Gastrocnemius medialis (tissue), 4 donors: ENCODE results near the gene NYAP1. TPM values are rescaled to one million over a fixed set of nuclear protein-coding genes. Genes with fewer than 3 reads are reported as not detected.
"Not testable (repeated sequence)": the region's sequence is repeated elsewhere in the genome, so short reads cannot be mapped to it uniquely, and the experiment has no call there.

Experiments used
- ATAC-seq, 2 donors: fragments of 150-250 bp; one replicate each; pipeline ENCODE4 v1.9.1; 2016
- DNase-seq, 2 donors: peaks; one replicate each; pipeline ENCODE4 v3.0.0-alpha.2; 2019
- H3K27ac ChIP-seq, 4 donors: fragments of 200-600 bp; sonication (generic); 1 replicate in 1 of 4; 2 replicates in 3 of 4; pipeline ENCODE4 v1.5.1; 2016 to 2018; ENCODE audit warnings: mild to moderate bottlenecking in 2 of 4, moderate library complexity in 1 of 4
- H3K27me3 ChIP-seq, 3 donors: fragments of 200-600 bp; sonication (generic) in 2 of 3; 1 replicate in 1 of 3; 2 replicates in 2 of 3; pipeline versions ENCODE4 v1.5.1 to v1.6.0; 2016 to 2019; ENCODE audit warnings: mild to moderate bottlenecking in 1 of 3, moderate library complexity in 1 of 3
- H3K36me3 ChIP-seq, 2 donors: fragments of 200-600 bp; sonication (generic) in 1 of 2; one replicate each; pipeline ENCODE4 v1.5.1; 2017 to 2018
- H3K4me1 ChIP-seq, 2 donors: fragments of 200-600 bp; sonication (generic) in 1 of 2; one replicate each; pipeline ENCODE4 v1.5.1; 2016 to 2017; ENCODE audit warnings: mild to moderate bottlenecking in 2 of 2
- H3K4me3 ChIP-seq, 4 donors: fragments of 200-600 bp; sonication (generic) in 3 of 4; 1 replicate in 1 of 4; 2 replicates in 3 of 4; pipeline ENCODE4 v1.5.1; 2016 to 2019; ENCODE audit warnings: mild to moderate bottlenecking in 2 of 4
- H3K9me3 ChIP-seq, 3 donors: fragments of 200-600 bp; sonication (generic) in 2 of 3; 1 replicate in 1 of 3; 2 replicates in 2 of 3; pipeline ENCODE4 v1.5.1; 2016 to 2019
- CTCF ChIP-seq, 5 experiments: fragments of 450-650 bp in 3 of 5; fragments of 200-600 bp in 2 of 5; sonication (generic) in 2 of 5; IDR thresholded peaks in 4 of 5; conservative IDR thresholded peaks in 1 of 5; 1 replicate in 4 of 5; 2 replicates in 1 of 5; pipeline ENCODE4 v1.5.1; 2016 to 2019; ENCODE audit warnings: antibody characterized with exemption in 5 of 5, mild to moderate bottlenecking in 3 of 5, moderate library complexity in 3 of 5
- POLR2A ChIP-seq, 2 donors: fragments of 450-650 bp; IDR thresholded peaks; one replicate each; pipeline ENCODE4 v1.6.1; 2017; ENCODE audit warnings: antibody characterized with exemption in 2 of 2, mild to moderate bottlenecking in 2 of 2, moderate library complexity in 2 of 2
- in situ Hi-C, 4 donors: fragments of 200-750 bp; cut with MboI; loops; one replicate each; pipeline versions ENCODE4 v1.15.0 to v1.8.0; 2017; ENCODE audit warnings: low sequenced_read_pairs in 4 of 4
- intact Hi-C: fragments of 100-400 bp; cut with DNase I; formaldehyde crosslinking; loops from one replicate; pipeline ENCODE4 v1.15.1; 2023; ENCODE audit warnings: low total_unique reads
- total RNA-seq, 4 donors: library from RNA; depleted of rRNA; stranded (reverse); fragments of >200 nt; gene quantifications; one replicate each; pipeline versions ENCODE4 v1.1.0 to v1.2.3, GENCODE V29; 2016

The NYAP1 gene
- total RNA-seq, 4 donors from 2014 or later = 0.29 TPM; not detected in 3

GRCh38 chr7:100539436-100540006 lies 55.8 kb downstream of the NYAP1 start:
- H3K9me3 ChIP-seq = no peaks in the 10 kb centered on the region
- peak overlapping the region; percentile 60 to 85 (median 80) for H3K27ac ChIP-seq
- peaks cover 12 to 26% of the 10 kb centered on the region in 2 donors for H3K4me1 ChIP-seq
- intact Hi-C loops (loop anchor here (2.0 kb wide), 2 partner anchors 61 to 111 kb away; partner anchors contain the start of genes MEPCE, TSC22D4 and ZCWPW1), in situ Hi-C loops (loop anchor here in 1 of 4 donors (5.0 kb wide), 1 partner anchor 62 kb away; the partner anchor contains the start of gene TSC22D4)
- H3K27me3 ChIP-seq = no peaks in the 10 kb centered on the region
- DNase-seq (no peak), ATAC-seq (no peak)
- no peaks in the 10 kb centered on the region for H3K36me3 ChIP-seq
- peak overlapping the region; percentile 74 to 97 (median 82) for H3K4me3 ChIP-seq
- TF ChIP-seq POLR2A (IDR thresholded peaks at IDR 0.05) = no peak
- TF ChIP-seq CTCF (IDR thresholded peaks at IDR 0.05 in 4 of 5, conservative IDR thresholded peaks at IDR 0.05 in 1 of 5) = no peak

GRCh38 chr7:100540073-100540723 lies 56.5 kb downstream of the NYAP1 start:
- intact Hi-C loops (no loop called here), in situ Hi-C loops (loop anchor here in 1 of 4 donors (5.0 kb wide), 1 partner anchor 63 kb away; the partner anchor contains the start of gene TSC22D4)
- H3K4me3 ChIP-seq = peak overlapping the region; percentile 74 to 97 (median 82)
- no peak for ATAC-seq
- DNase-seq = no peak
- H3K27ac ChIP-seq = no peak overlapping the region
- H3K4me1 ChIP-seq = peaks cover 18 to 31% of the 10 kb centered on the region in 2 donors
- H3K27me3 ChIP-seq = no peaks in the 10 kb centered on the region
- no peak for TF ChIP-seq CTCF (IDR thresholded peaks at IDR 0.05 in 4 of 5, conservative IDR thresholded peaks at IDR 0.05 in 1 of 5)
- TF ChIP-seq POLR2A (IDR thresholded peaks at IDR 0.05) = no peak
- no peaks in the 10 kb centered on the region for H3K9me3 ChIP-seq
- H3K36me3 ChIP-seq = no peaks in the 10 kb centered on the region

- H3K4me3 ChIP-seq, DNase-seq, H3K27ac ChIP-seq, H3K27me3 ChIP-seq, H3K9me3 ChIP-seq, ATAC-seq, H3K36me3 ChIP-seq, intact Hi-C loops: not testable (repeated sequence)
- peaks cover 29 to 39% of the 10 kb centered on the region in 2 donors for H3K4me1 ChIP-seq
- in situ Hi-C loops = loop anchor here in 1 of 4 donors (5.0 kb wide), 1 partner anchor 64 kb away; the partner anchor contains the start of gene TSC22D4
Observed at GRCh38 chr7:100541309-100541708, 57.6 kb downstream of the NYAP1 start.

DNA sequence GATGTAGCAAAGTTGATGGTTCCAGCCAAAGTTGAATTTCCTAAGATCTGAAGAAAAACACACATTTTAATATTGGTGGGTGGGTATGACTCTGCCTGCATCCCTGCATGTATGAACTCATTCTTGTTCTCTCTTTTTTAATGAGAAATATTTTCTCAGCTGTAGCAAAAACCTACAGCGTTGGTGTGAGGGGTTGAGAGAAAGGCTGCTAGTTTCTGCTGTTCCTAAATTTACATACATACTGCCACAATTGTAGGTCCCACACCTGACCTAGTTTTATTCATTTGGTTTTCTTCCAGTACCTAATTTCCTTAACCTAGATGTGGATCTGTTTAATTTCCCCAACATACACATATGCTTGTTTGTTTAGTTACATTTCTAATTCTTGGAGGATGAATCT lies 59.9 kb downstream of the NYAP1 start:
- no peaks in the 10 kb centered on the region for H3K36me3 ChIP-seq
- H3K27ac ChIP-seq = peak overlapping the region in 3 of 4 donors; percentile 74 to 84 (median 79)
- ATAC-seq (no peak), DNase-seq (no peak)
- no peak for TF ChIP-seq CTCF (IDR thresholded peaks at IDR 0.05 in 4 of 5, conservative IDR thresholded peaks at IDR 0.05 in 1 of 5)
- no peak for TF ChIP-seq POLR2A (IDR thresholded peaks at IDR 0.05)
- H3K27me3 ChIP-seq = no peaks in the 10 kb centered on the region
- in situ Hi-C loops (loop anchor here in 1 of 4 donors (5.0 kb wide), 1 partner anchor 66 kb away; the partner anchor contains the start of gene TSC22D4), intact Hi-C loops (no loop called here)
- peaks cover 36 to 50% of the 10 kb centered on the region in 2 donors for H3K4me1 ChIP-seq
- H3K9me3 ChIP-seq = no peaks in the 10 kb centered on the region
- no peak overlapping the region for H3K4me3 ChIP-seq

DNA sequence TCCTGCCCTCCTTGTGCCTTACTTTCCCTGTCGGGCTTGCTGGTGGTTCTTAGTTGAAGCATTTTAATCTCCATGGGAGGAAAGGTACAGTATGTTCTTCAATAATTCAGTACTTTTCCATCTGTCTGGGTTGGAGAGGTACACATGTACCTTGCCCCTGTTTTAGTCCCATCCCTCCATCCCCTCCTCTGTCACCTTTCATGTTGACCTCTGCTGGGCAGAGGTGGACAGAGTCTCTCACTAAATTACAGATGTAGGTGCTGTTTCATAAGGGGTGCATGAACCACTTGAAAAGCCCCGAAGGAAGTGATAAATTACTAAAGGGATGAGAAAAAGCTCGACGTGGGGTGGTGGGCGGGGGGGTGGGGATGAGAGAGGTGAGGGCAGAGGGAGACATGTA lies 60.7 kb downstream of the NYAP1 start:
- ATAC-seq (no peak), DNase-seq (no peak)
- Histone ChIP-seq H3K27ac (peak overlapping the region; percentile 73 to 84 (median 76)), H3K4me1 (peaks cover 34 to 50% of the 10 kb centered on the region in 2 donors), H3K9me3 (no peaks in the 10 kb centered on the region), H3K36me3 (peaks cover 0 to 4% of the 10 kb centered on the region in 2 donors), H3K4me3 (no peak overlapping the region), H3K27me3 (no peaks in the 10 kb centered on the region)
- in situ Hi-C loops (loop anchor here in 1 of 4 donors (5.0 kb wide), 1 partner anchor 67 kb away; the partner anchor contains the start of gene TSC22D4), intact Hi-C loops (no loop called here)
- TF ChIP-seq POLR2A (IDR thresholded peaks at IDR 0.05) (no peak), CTCF (IDR thresholded peaks at IDR 0.05 in 4 of 5, conservative IDR thresholded peaks at IDR 0.05 in 1 of 5) (no peak)
